Activated CD8-positive, alpha-beta memory T cell treated with anti-CD3 and anti-CD28 coated beads for 4 hours (primary cell): ENCODE measurements around the gene AFAP1L1.

ENCODE experiments used
- DNase-seq, 2 donors: peaks; one replicate each; pipeline ENCODE4 v3.0.0-alpha.2; 2020; ENCODE audit warnings: low read depth in 2 of 2

Gene AFAP1L1

DNA sequence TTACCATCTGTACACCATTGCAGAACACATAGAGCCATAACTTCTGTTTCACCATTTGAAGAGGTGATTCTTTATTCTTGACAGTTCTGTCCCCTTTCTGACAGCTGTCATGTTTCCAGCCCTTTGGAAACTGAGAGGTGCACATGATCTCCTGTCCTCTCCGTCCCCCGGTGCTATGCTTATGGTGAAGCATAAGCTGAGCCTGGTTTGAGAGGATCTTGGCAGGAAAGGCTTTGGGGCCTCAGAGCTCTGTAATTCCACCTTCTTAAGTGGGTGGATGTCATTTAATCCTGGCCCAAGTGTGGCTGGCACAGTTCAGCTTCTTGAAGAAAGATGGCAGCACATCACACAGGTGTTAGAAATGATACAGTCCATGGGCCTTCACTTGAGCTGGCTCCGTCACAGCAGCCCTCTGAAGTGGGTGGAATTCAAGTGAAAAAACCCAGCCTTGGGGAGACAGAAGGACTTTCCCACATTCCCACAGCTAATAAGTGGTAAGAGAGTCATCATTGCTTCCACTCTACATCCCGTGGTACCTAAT is 43.0 kb downstream of the AFAP1L1 start:
- DNase-seq, result no peak

DNA sequence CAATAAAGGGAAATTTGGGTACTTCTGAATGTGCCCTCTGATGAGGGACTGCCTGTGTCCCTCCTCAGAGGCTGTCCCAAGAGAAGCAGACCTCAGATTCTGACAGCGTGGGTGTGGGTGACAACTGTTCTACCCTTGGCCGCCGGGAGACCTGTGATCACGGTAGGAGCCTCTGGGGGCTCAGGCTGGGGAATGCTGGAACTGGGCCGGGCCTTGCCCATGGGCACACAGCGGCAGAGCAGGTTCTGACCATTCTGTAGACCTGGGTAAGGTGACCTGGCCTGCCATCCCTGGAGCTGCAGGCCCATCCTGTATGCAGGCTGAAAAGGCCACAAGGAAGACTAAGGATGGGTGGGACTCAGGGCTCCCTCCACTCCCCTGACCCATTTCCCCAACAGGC is 44.1 kb downstream of the AFAP1L1 start:
- DNase-seq, result no peak

DNA sequence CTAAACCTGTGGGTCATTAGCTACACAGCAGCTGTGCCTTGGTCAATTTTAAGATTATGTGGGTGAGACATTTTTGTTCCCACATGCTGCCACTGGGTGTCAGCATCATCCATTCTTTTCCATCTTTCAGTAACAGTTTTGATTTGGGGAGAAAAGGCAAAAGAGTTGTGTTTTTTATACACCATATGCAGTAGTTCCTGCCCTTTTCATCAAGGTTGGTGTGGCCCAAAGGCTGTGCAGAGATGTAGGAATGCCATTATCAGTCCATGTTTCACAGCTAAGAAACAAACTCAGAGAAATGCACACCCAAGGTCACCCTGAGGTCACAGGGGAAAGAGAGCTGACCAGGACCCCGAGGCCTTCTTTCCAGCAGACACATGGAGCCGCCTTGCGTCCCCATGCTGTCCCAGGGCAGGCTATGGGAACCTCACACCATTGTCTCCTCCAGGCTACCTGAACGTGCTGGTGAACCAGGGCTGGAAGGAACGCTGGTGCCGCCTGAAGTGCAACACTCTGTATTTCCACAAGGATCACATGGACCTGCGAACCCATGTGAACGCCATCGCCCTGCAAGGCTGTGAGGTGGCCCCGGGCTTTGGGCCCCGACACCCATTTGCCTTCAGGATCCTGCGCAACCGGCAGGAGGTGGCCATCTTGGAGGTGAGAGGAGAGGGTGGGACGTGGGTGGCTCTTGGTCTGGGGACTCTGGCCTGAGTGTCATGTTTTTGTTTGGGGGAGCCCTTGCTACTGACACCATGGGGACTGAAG is 45.8 kb downstream of the AFAP1L1 start:
- DNase-seq, result no peak

DNA sequence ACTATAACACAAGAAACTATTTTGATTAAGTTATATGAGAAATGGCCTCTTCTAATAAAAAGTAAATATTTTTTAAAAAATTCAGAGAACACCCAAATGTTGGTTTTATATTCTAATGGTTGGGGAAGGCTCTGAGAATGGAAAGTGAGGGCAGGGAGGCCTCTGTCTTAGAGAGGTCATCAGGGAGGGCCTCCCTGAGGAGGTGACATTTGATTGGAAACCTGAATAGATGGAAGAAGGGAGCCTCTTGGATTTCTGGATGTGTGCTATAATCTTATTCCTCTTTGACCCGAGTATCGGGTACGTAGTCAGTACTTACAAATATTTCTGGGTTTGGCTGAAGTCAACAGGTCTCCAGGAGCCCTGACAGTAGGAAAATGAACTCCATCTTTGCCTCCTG is 47.5 kb downstream of the AFAP1L1 start:
- no peak for DNase-seq

DNA sequence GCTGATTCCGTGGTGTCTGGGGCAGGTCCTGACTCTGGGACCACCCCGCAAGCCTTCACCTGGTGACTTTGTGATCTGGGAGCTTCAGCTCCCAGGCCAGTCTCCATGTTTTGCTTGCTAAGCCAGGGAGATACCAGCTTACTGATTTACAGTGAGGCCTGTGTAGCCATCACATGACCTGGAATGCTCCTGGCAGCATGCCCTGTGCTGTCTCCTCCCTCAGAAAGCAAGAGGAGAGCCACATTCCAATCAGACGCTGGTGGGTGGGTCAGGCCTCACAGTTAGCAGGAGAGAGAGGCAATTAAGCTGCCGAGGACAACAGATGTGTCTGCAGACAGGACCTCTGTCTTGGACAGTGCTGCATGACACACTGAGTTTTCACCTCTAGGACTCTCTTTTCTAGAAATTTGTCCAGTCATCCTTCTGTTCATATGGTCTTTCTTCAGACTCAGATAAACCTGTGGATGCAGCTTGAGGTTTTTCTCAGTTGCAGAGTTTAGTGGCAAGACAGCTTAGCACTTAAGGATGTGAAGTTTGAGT is 49.2 kb downstream of the AFAP1L1 start:
- no peak for DNase-seq

DNA sequence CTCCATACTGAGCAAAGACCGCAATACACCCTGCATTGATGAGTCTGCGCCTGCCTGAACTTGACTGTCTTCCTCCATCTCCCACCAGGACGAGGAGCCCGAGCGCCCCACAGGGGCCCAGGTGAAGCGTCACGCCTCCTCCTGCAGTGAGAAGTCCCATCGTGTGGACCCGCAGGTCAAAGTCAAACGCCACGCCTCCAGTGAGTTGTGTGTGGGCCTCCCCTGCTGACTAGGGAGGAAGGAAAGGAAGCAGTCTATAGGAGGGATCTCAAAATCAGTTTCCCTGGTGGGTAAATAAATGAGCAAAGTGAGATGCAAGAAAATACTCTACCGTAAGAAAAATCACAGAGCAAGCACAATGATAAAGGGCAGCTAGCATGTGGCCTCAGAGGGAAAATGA is 50.9 kb downstream of the AFAP1L1 start:
- DNase-seq, result no peak

DNA sequence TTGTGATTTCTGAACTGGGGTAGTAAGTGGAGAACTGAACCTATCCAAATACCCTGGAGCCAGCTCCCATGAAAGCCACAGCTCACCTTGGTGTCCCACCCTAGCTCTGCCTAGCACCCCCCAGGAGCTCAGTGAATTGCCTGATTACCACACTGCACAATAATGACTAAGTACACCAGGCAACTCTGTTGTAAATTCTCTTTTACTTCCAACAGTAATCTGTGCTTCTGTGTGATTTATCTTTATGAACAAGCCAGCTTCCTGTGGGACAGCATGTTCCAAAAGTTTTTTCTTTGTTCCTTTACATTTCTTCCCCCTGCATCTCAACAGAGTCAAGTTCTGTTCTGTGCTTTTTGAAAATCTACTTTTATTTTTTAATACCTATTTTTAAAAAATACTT is 51.6 kb downstream of the AFAP1L1 start:
- no peak for DNase-seq

DNA sequence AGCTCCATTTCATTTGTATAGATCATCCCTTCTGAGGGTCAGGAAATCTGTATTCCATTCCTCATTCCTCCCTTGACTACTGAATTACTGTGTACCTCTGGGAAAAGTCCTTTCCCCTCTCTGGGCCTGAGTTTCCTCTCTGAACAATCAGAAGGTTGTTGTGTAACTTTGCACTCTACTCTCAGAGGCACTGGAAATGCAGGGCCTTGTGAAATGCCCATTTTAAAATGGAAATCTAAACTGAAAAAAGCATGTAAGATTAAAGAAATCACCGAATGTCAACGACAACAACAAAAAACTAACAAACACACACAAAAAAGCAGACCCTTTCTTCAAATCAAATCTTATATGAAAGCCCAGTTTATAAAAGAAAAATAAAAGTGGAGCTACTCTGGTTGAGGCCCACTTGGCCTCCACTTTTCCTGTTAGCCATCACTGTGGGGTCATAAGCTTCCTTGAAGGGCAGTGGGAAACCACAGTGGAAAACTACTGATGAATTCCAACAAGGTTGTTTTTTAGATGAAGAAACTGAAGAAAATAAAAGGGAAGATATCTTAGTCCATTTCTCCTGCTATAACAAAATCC is 52.1 kb downstream of the AFAP1L1 start:
- DNase-seq, result no peak

DNA sequence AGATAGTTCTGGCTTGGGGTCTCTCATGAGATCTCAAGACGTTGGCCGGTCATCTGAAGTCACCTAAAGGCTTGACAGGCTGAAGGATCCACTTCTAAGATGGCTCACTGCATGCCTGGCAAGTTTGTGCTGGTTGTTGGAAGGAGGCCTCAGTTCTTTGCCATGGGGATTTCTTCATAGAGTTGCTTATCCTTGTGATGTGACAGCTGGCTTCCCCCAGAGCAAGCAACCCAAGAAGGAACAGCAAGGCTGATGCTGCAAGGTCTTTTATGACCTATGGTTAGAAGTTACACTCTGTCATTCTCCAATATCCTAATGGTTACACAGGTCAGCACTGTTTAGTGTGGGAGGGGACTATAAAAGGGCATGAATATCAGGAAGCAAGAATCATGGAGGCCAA is 53.0 kb downstream of the AFAP1L1 start:
- no peak for DNase-seq

DNA sequence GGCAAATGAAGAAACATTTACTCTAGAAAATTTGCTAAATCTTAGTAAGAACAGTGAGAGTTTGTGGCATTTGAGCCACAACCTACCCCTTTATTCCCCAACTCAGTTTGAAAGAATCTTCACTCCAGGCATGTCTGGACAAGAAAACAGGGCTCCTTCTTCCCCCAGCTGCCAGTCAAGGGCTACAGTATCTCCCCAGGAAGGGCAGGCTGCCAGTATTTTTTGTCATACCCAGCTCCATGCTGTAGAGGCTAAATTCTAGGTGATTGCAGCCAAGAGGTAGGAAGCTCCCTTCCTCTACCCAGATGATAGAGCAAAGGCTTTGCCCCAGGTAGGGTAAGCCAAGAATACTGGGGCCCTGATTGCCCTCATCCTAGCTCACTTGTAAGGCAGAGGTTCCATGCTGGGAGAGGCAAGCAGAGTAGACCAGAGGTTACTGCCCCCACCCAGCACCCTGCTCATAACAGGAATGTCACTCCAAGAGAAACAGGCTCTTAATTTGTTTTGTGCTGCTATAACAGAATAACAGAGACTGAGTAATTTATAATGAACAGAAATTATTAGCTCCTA is 53.6 kb downstream of the AFAP1L1 start:
- DNase-seq, result no peak

DNA sequence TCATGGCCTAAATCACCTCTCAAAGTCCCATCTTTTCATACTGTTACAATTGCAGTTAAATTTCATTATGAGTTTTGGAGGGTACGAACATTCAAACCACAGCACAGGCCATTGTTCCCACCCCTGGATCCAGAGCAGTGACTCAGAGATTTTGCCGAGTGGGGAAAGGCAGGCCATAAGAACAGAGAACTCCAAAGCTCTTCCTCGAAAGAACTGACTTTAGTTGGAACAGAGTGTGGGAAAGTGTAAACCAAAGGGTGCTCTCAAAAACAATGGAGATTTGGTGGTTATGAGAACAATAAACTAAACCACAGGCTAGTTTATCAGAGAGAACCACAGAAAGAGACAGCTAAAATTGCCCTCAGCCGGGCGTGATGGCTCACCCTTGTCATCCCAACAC is 54.2 kb downstream of the AFAP1L1 start:
- DNase-seq, result no peak

DNA sequence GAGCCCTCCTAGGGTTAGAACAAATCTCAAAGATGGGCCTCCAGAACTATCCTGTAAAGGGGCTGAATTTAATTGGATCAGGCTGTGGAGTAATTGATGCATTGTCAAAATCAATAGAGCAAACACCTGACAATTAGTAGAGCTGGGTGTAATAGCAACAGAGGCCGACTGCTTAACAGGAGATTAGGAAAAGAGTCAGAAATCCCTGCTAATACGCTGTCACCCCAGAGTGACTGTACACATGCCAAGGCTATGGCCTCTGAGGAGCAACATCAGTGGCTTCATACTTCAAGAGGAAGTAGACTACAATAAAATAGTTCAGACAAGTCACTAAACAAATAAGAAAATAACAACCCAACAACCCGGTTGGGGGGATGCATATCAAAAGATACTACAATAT is 55.0 kb downstream of the AFAP1L1 start:
- DNase-seq, result no peak

DNA sequence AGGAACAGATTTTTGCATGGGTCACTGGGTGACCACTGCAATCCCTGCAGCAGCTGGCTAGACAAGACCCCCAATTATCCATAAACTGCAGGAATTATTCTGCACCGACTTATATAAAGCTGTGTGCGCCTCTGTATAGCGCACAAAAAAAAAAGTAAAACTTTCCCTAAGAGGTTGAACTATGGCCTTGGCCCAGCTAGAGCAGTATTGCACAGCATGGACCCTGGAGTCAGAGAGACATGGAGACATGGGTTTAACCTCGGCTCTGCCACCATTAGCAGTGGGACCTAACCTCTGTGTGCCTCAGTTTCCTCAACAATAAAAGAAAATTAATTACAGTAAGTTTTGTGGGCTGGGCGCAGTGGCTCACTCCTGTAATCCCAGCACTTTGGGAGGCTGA is 56.5 kb downstream of the AFAP1L1 start:
- no peak for DNase-seq

DNA sequence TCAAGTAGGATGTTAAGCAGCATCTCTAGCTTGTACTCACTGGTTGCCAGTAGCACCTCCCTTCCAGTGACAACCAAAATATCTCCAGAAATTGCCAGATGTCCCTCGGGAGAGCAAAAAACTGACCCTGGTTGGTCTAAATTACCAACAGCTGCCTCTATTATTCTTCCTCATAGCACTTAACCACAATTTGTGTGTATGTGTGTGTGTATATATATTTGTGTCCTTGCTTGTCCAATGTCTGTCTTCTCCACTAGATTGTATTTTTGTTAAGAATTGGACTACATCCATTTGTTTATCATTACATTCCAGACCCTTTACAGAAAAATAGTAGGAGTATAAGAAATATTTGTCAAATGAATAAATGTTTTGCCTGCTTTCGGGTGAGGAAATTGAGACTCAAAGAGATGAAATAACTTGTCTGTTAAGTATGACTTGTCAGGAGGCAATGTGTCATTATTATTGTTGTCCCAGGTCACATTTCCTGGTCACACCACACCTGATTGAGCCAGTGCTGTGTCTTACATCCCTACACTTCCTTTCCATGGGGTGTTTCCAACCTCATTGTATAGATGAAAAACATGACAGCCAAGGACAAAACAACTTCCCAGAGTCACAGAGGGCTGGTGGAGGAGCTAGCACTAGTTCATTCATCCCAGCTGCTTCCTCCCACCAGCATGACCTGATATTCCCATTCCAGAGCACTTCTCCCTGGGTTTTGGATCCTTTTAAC is 62.2 kb downstream of the AFAP1L1 start:
- DNase-seq, result no peak

DNA sequence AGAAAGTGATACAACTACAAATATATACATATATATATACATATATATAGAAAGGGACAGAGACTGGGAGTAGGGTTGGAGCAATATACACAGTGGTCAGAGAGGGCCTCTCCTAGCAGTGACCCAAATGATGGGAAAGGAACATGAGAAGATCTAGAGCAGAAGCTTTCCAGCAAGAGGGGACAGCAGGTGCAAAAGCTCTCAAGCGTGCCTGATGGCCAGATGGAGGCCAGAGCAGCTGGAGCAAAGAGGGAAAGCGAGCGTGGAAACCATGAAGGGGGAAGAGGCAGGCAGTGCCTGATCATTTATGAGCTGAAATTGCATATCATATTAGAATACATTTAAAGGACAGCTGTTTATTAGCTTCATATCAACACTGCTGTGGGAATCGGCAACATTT is 66.1 kb downstream of the AFAP1L1 start:
- DNase-seq, result no peak

DNA sequence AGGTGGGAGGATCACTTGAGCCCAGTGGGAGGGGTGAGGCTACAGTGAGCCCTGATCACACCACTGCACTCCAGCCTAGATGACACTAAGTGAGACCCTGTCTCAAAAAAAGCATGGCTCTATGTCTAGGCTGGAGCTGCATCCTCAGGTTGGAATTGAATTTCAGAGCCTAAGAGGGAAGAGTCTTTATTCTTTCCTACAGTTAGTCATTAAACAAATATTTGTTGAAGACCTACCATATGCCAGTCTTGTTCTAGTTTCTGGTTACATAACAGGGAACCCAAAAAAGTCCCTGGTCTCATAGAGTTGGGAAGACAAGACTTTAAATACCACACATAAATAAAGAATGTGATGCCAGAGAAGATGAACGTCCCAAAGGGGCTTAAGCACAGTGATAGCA is 66.7 kb downstream of the AFAP1L1 start:
- no peak for DNase-seq

DNA sequence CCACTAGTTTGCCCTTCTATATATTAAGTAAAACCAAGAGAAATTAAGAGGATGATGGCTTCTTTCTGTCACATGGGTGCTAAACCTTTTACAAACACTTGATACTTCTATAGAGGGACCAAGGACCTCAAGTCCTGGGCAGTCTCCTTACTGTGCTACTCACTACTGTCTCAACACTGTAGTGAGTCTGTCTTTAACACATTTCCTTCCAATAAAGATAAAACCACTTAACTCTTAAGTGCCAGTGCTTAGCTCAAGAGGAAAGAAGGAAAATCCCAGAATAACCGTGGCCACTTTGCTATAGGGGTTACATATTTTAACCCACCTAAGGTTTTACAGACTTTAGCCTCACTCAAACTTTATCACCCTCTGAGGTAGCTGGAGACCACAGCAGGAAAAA is 69.3 kb downstream of the AFAP1L1 start:
- DNase-seq, result no peak

DNA sequence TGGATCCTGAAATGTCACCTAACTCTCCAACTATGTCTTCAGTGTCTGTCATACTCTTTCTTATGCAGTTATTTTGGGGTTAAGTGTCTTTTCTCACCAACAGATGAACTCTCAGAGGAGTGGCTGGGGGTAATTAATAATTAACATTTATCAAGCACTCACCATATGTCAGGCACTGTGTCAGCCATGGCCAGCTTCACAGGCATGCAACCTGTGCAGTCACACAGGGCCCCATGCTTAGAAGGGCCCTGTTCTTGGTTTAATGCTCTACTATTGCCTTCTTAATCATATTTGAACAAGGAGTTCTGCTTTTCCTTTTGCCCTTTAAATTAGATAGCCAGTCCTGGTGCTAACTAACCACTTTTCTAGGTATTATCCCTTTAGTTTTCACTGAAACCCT is 70.2 kb downstream of the AFAP1L1 start:
- no peak for DNase-seq

DNA sequence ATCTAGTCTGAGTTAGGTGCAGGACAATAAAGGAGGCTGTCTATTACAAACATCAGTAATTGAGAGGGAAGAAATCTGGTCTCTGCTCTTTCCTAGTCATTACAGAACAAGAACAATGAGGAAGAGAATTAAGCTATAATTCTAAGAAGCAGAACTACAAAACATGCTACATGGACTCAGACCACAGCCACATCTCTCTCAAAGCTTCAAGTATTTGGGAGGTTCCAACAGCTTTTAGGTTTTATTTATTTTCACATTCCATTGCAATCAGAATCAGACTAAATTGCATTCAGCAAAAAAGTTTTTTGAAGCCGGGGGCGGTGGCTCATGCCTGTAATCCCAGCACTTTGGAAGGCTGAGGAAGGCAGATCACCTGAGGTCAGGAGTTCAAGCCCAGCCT is 72.5 kb downstream of the AFAP1L1 start:
- no peak for DNase-seq

DNA sequence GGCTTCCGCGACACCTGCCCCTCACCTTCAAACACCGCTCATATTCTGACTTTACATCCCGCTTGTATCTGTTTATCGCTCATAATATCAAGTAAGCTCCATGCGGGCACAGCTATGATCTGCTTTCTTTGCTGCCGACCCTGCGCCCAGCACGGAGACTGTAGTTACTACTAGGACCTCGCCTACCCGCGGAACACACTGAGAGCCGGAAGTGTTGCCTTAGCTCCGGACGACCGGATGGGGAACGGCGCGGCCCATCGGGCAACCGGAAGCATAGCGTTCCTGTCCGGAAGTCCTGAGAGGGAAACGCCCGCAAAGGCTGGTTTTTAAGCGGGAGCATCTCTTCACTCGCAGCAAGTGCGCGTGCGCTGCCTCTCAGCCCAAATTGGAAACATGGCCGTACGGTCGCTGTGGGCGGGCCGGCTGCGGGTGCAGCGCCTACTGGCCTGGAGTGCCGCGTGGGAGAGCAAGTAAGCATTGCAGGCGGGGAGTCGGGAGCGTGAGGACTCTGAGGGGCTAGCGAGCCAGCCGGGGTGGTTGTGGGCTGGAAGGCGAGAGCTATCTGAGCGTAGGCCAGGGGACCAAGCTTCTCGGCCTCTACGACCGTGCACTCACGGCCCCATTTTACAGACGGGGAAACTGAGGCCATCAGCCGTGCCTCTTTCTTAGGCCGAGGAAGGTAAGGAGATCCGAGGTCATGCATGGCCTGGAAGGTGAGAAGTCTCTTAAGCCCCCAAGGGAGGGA is 73.7 kb downstream of the AFAP1L1 start, which contains the start of gene GRPEL2:
Gene GRPEL2 (plus strand): TSS at position 353 of the 745 bp plus-strand sequence. CDS start 41 bp downstream, at position 394.
- peak; percentile 76 to 83 for DNase-seq

DNA sequence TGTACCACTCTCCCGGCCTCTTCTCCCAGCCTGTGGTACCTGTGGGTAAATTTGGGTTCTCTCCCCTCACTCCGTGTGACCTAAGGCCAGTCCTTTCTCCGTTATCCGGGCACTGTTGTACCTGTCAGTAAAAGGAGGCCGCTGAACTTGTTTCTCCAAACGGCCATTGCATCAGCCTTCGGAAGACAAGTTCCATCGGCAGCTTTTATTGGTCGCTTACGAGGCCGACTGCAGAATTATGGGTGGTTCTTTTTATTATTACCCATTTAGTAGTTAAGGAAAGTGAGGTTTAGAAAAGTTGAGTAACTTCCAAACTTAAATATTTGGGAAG is 74.2 kb downstream of the AFAP1L1 start:
- DNase-seq, result no peak

DNA sequence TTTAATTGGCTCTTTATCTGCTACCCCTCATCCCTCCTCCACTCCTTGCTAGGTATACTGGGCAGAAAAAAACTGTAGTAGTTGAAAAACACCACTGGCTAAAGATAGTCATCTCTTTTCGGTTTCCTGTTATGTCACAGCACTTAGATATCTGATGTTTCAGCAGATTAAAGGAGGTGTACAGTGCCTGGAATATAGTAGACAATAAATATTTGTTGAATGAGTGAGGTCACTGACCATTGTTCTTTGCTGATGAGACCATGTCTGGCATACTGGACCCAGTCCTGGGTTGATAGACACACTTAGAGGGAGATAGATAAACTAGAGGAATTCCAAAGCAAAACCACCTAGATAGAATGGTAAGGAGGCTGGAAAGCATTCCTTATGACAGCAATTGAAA is 76.9 kb downstream of the AFAP1L1 start:
- no peak for DNase-seq
